A549 (cell line): ENCODE data around the gene KPNA6. TPM values are rescaled to one million over a fixed set of nuclear protein-coding genes. Genes with fewer than 3 reads are reported as not detected.

Experiments
- ATAC-seq, 2 experiments: fragments of 200-7000 bp in 1 of 2; fragments of >200 bp in 1 of 2; cut with Nextera tagmentation in 1 of 2; cut with Tn5 transposase in 1 of 2; 3 replicates each; pipeline versions ENCODE4 v1.8.0 to v1.9.1; 2018 to 2020; ENCODE audit warnings: mild to moderate bottlenecking in 1 of 2, moderate library complexity in 1 of 2
- CTCF ChIA-PET: fragments of 300-600 bp; sonication (Branson Sonifier 250); formaldehyde crosslinking; extraction: SDS; loops from one replicate; lab custom pipeline; 2021; ENCODE audit warnings: antibody characterized with exemption, inconsistent platforms; lab: Yijun Ruan, JAX
- POLR2A ChIA-PET: fragments of 350-600 bp; formaldehyde crosslinking; extraction: SDS; loops from one replicate; lab custom pipeline; 2021; ENCODE audit warnings: antibody characterized with exemption, inconsistent platforms; lab: Yijun Ruan, JAX
- DNase-seq, 2 experiments: peaks; one replicate each; pipeline versions ENCODE4 v3.0.0 to v3.0.0-alpha.2; 2011 to 2016; ENCODE audit warnings: low read depth in 1 of 2, low spot score in 1 of 2
- FAIRE-seq: peaks from 2 replicates; lab custom pipeline; 2011; peaks lifted over from hg19 to GRCh38; lab: Jason Lieb, UNC
- H3K27ac ChIP-seq, 2 experiments: fragments of >200 bp; sonication (Bioruptor Twin); formaldehyde crosslinking; 3 replicates each; pipeline ENCODE4 v1.5.1; 2016 to 2017
- H3K4me1 ChIP-seq: fragments of >200 bp; sonication (Bioruptor Twin); formaldehyde crosslinking; 3 replicates; pipeline ENCODE4 v1.6.1; 2016
- H3K4me2 ChIP-seq: fragments of >200 bp; sonication (Bioruptor Twin); formaldehyde crosslinking; 3 replicates; pipeline ENCODE4 v1.6.1; 2016
- H3K4me3 ChIP-seq: fragments of >200 bp; sonication (Bioruptor Twin); formaldehyde crosslinking; 3 replicates; pipeline ENCODE4 v1.5.1; 2016
- H3K9me3 ChIP-seq: fragments of >200 bp; sonication (Bioruptor Twin); formaldehyde crosslinking; 3 replicates; pipeline ENCODE4 v1.6.1; 2016
- CBX8 ChIP-seq: fragments of 200-600 bp; sonication (generic); IDR thresholded peaks from 2 replicates; pipeline ENCODE4 v1.6.1; 2016
- CHD4 ChIP-seq: fragments of 200-600 bp; sonication (generic); IDR thresholded peaks from 2 replicates; pipeline ENCODE4 v1.6.1; 2016; ENCODE audit warnings: antibody characterized with exemption, mild to moderate bottlenecking, borderline replicate concordance
- EHMT2 ChIP-seq: fragments of 200-600 bp; sonication (generic); IDR thresholded peaks from 2 replicates; pipeline ENCODE4 v1.6.1; 2016; ENCODE audit warnings: antibody characterized with exemption, low read depth, mild to moderate bottlenecking, moderate library complexity
- ESRRA ChIP-seq: fragments of 150-350 bp; IDR thresholded peaks from 2 replicates; pipeline ENCODE4 v1.6.1; 2014; ENCODE audit warnings: mild to moderate bottlenecking, low read length, borderline replicate concordance
- FOSB ChIP-seq: fragments of 250-450 bp; sonication (Bioruptor Pico); IDR thresholded peaks from 2 replicates; pipeline ENCODE4 v1.5.0; 2020; ENCODE audit warnings: mild to moderate bottlenecking, moderate library complexity
- FOXS1 ChIP-seq: fragments of 250-450 bp; sonication (Bioruptor Pico); IDR thresholded peaks from 2 replicates; pipeline ENCODE4 v1.5.0; 2020; ENCODE audit warnings: mild to moderate bottlenecking, moderate library complexity
- GATA3 ChIP-seq: IDR thresholded peaks from 2 replicates; pipeline ENCODE4 v1.6.1; 2012; ENCODE audit warnings: borderline replicate concordance
- HDAC2 ChIP-seq: fragments of 200-600 bp; sonication (generic); IDR thresholded peaks from 2 replicates; pipeline ENCODE4 v1.6.1; 2016
- HEYL ChIP-seq: fragments of 250-450 bp; sonication (Bioruptor Pico); IDR thresholded peaks from 2 replicates; pipeline ENCODE4 v1.8.0; 2021; ENCODE audit warnings: mild to moderate bottlenecking, moderate library complexity
- HOXB5 ChIP-seq: fragments of 250-450 bp; sonication (Bioruptor Pico); IDR thresholded peaks from 2 replicates; pipeline ENCODE4 v1.5.0; 2020; ENCODE audit warnings: mild to moderate bottlenecking, moderate library complexity
- JUN ChIP-seq, 2 experiments: fragments of >200 bp; sonication (Bioruptor Twin); formaldehyde crosslinking; IDR thresholded peaks; 2 replicates in 1 of 2; 3 replicates in 1 of 2; pipeline ENCODE4 v1.6.1; 2016 to 2017
- JUNB ChIP-seq: fragments of >200 bp; sonication (Bioruptor Twin); formaldehyde crosslinking; IDR thresholded peaks from 2 replicates; pipeline ENCODE4 v1.6.1; 2016
- MAZ ChIP-seq: fragments of 150-350 bp; IDR thresholded peaks from 2 replicates; pipeline ENCODE4 v1.6.1; 2014; ENCODE audit warnings: antibody characterized with exemption, low read depth, low read length, borderline replicate concordance
- MYC ChIP-seq: IDR thresholded peaks from 2 replicates; pipeline ENCODE4 v1.6.1; 2012; ENCODE audit warnings: mild to moderate bottlenecking, inconsistent platforms, low read length, improper control_type of control experiment, borderline replicate concordance
- NFE2L2 ChIP-seq: fragments of 150-350 bp; conservative IDR thresholded peaks from 2 replicates; pipeline ENCODE4 v1.6.1; 2014; ENCODE audit warnings: low read length
- PHF8 ChIP-seq: fragments of 200-600 bp; sonication (generic); IDR thresholded peaks from 2 replicates; pipeline ENCODE4 v1.6.1; 2016; ENCODE audit warnings: low read depth, mild to moderate bottlenecking, antibody characterized with exemption, moderate library complexity, borderline replicate concordance
- POLR2AphosphoS2 ChIP-seq: conservative IDR thresholded peaks from 2 replicates; pipeline ENCODE4 v1.6.1; 2012; ENCODE audit warnings: low read length, improper control_type of control experiment, inconsistent platforms
- RAD21 ChIP-seq, 2 experiments: fragments of >200 bp in 1 of 2; sonication (Bioruptor Twin) in 1 of 2; formaldehyde crosslinking in 1 of 2; IDR thresholded peaks in 1 of 2; conservative IDR thresholded peaks in 1 of 2; 2 replicates in 1 of 2; 3 replicates in 1 of 2; pipeline ENCODE4 v1.6.1; 2012 to 2018; ENCODE audit warnings: inconsistent platforms in 1 of 2
- RARB ChIP-seq: fragments of 250-450 bp; sonication (Bioruptor Pico); IDR thresholded peaks from 2 replicates; pipeline ENCODE4 v1.8.0; 2021; ENCODE audit warnings: mild to moderate bottlenecking, moderate library complexity
- RCOR1 ChIP-seq: fragments of 150-350 bp; IDR thresholded peaks from 2 replicates; pipeline ENCODE4 v1.6.1; 2014; ENCODE audit warnings: antibody characterized with exemption, low read length, low read depth
- RFX5 ChIP-seq: fragments of 450-650 bp; IDR thresholded peaks from 2 replicates; pipeline ENCODE4 v1.7.1; 2014; ENCODE audit warnings: antibody characterized with exemption, mild to moderate bottlenecking, moderate library complexity
- SMC3 ChIP-seq: fragments of >200 bp; sonication (Bioruptor Twin); formaldehyde crosslinking; IDR thresholded peaks from 3 replicates; pipeline ENCODE4 v1.6.1; 2018; ENCODE audit warnings: inconsistent platforms
- SREBF2 ChIP-seq: fragments of 450-650 bp; IDR thresholded peaks from 2 replicates; pipeline ENCODE4 v1.6.1; 2014; ENCODE audit warnings: mild to moderate bottlenecking, moderate library complexity
- ZSCAN20 ChIP-seq: fragments of 250-450 bp; sonication (Bioruptor Pico); IDR thresholded peaks from 2 replicates; pipeline ENCODE4 v1.8.0; 2022; ENCODE audit warnings: mild to moderate bottlenecking, moderate library complexity
- WGBS: methylation state at CpG from one replicate; pipeline ENCODE4 v1.1.6; 2017; ENCODE audit errors: missing lambda C conversion rate; 5-methylcytosine and 5-hydroxymethylcytosine counted together
- polyA plus RNA-seq, 4 experiments: library from polyadenylated mRNA; depleted of rRNA in 3 of 4; stranded (reverse); fragments of >200 nt; fragmentation: RNase III in 1 of 4; extraction: RNeasy Plus Mini Kit Qiagen cat#74134 plus additional on column Dnase treatment in 1 of 4; gene quantifications; 2 replicates in 3 of 4; 3 replicates in 1 of 4; pipeline ENCODE4 v1.2.3, GENCODE V29; 2011 to 2017
- TF ChIP-seq, protein P1 (sequence below): fragments of >200 bp; sonication (Bioruptor Twin); formaldehyde crosslinking; IDR thresholded peaks from 2 replicates; pipeline ENCODE4 v1.6.1; 2016
- TF ChIP-seq, protein P2 (sequence below): fragments of 200-600 bp; sonication (generic); IDR thresholded peaks from 2 replicates; pipeline ENCODE4 v1.6.1; 2016; ENCODE audit warnings: antibody characterized with exemption, mild to moderate bottlenecking, moderate library complexity
- TF ChIP-seq, protein P3 (sequence below): IDR thresholded peaks from 2 replicates; pipeline ENCODE4 v1.6.1; 2012

The KPNA6 gene
- polyA plus RNA-seq, 2 of the 4 experiments (the other 2 are of a cell fraction), result 15.9 to 24.3 TPM

DNA sequence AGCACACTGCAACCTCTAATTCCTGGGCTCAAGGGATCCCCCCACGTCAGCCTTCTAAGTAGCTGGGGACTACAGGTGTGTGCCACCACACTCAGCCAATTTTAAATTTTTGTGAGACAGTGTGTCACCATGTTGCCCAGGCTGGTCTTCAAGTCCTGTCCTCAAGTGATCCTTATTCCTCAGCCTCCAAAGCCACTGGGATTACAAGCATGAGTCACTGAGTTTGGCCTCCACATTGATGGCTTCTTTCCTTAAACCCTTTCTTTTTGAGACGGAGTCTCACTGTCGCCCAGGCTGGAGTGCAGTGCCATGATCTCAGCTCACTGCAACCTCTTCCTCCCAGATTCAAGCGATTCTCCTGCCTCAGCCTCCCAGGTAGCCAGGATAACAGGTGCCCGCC is 7.6 kb downstream of the KPNA6 start:
- Histone ChIP-seq H3K9me3 (no peaks in the 10 kb centered on the region), H3K27ac (no peak overlapping the region), H3K4me1 (no peaks in the 10 kb centered on the region), H3K4me3 (no peak overlapping the region), H3K4me2 (no peak overlapping the region)
- no peak for DNase-seq
- ChIA-PET CTCF (interaction anchor here (1.4 kb wide), 1 partner anchor 8 kb away, joined by 3 read pairs; the partner anchor contains the start of gene KPNA6), POLR2A (no interaction called here)
- no peak for ATAC-seq
- TF ChIP-seq NFE2L2 (no peak), EHMT2 (no peak), POLR2AphosphoS2 (no peak), SREBF2 (no peak), ZSCAN20 (no peak), CHD4 (no peak), HEYL (CRISPR knock-in tag) (no peak), PHF8 (no peak), SMC3 (no peak), MYC (no peak)
- TF ChIP-seq, protein P1, sequence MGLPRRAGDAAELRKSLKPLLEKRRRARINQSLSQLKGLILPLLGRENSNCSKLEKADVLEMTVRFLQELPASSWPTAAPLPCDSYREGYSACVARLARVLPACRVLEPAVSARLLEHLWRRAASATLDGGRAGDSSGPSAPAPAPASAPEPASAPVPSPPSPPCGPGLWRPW, result no peak
- TF ChIP-seq, protein P2, sequence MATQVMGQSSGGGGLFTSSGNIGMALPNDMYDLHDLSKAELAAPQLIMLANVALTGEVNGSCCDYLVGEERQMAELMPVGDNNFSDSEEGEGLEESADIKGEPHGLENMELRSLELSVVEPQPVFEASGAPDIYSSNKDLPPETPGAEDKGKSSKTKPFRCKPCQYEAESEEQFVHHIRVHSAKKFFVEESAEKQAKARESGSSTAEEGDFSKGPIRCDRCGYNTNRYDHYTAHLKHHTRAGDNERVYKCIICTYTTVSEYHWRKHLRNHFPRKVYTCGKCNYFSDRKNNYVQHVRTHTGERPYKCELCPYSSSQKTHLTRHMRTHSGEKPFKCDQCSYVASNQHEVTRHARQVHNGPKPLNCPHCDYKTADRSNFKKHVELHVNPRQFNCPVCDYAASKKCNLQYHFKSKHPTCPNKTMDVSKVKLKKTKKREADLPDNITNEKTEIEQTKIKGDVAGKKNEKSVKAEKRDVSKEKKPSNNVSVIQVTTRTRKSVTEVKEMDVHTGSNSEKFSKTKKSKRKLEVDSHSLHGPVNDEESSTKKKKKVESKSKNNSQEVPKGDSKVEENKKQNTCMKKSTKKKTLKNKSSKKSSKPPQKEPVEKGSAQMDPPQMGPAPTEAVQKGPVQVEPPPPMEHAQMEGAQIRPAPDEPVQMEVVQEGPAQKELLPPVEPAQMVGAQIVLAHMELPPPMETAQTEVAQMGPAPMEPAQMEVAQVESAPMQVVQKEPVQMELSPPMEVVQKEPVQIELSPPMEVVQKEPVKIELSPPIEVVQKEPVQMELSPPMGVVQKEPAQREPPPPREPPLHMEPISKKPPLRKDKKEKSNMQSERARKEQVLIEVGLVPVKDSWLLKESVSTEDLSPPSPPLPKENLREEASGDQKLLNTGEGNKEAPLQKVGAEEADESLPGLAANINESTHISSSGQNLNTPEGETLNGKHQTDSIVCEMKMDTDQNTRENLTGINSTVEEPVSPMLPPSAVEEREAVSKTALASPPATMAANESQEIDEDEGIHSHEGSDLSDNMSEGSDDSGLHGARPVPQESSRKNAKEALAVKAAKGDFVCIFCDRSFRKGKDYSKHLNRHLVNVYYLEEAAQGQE, result no peak
- WGBS, result 98% methylated on average over 5 of the region's 5 CpGs
- no peak for FAIRE-seq

DNA sequence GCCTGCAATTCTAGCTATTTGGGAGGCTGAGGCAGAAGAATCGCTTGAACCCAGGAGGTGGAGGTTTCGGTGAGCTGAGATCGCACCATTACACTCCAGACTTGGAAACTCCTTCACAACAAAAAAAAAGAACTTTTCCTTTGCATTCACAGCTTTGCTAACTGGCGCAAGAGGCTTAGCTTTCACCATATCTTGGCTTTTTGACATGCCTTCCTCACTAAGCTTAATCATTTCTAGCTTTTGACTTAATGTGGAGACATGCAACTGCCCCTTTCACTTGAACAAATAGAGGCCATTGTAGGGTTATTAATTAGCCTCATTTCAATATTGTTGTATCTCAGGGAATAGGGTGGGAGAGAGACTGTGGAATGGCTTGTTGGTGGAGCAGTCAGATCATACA is 8.7 kb downstream of the KPNA6 start:
- no peak for TF ChIP-seq RARB (CRISPR knock-in tag)
- TF ChIP-seq, all 56 proteins: peak for 0
- ATAC-seq (no peak), DNase-seq (no peak), FAIRE-seq (no peak)
- H3K4me1 ChIP-seq, result no peaks in the 10 kb centered on the region
- no peak overlapping the region for H3K27ac ChIP-seq
- WGBS, result 93% methylated on average over 4 of the region's 4 CpGs
- no peak overlapping the region for H3K4me3 ChIP-seq
- H3K4me2 ChIP-seq, result no peak overlapping the region
- POLR2A ChIA-PET, result no interaction called here
- H3K9me3 ChIP-seq, result no peaks in the 10 kb centered on the region
- CTCF ChIA-PET, result interaction anchor here (1.4 kb wide), 1 partner anchor 9 kb away, joined by 3 read pairs; the partner anchor contains the start of gene KPNA6

DNA sequence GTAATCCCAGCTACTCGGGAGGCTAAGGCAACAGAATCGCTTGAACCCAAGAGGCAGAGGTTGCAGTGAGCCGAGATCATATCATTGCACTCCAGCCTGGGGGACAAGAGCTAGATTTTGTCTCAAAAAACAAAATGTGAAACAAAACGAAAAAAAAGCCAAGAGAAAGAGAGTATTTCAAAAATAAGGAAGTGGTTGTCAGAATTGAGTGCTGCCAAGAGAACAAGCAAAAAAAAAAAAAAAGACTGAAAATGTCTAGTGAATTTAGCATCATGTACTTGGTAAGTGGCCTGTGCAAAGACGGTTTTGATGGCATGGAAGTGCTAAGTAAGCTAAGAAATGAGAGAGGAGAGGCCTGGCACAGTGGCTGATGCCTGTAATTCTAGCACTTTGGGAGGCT is 14.3 kb downstream of the KPNA6 start:
- ChIA-PET CTCF (interaction anchor here (0.6 to 2.8 kb wide), 4 partner anchors 11 to 359 kb away, joined by 3 to 8 read pairs (median 4); no protein-coding TSS in a partner anchor), POLR2A (no interaction called here)
- Histone ChIP-seq H3K4me1 (peaks cover 10% of the 10 kb centered on the region; the same call in 2 of the 3 replicates), H3K9me3 (no peaks in the 10 kb centered on the region), H3K4me2 (no peak overlapping the region), H3K27ac (no peak overlapping the region), H3K4me3 (no peak overlapping the region)
- TF ChIP-seq NFE2L2 (no peak), ESRRA (no peak), FOSB (CRISPR knock-in tag) (no peak), RARB (CRISPR knock-in tag) (no peak), MAZ (no peak), FOXS1 (CRISPR knock-in tag) (no peak), CBX8 (no peak), JUN (IDR thresholded peaks at IDR 0.05) (no peak), JUNB (no peak), HOXB5 (no peak), EHMT2 (no peak), RFX5 (no peak), HDAC2 (no peak), RCOR1 (no peak), GATA3 (no peak), RAD21 (conservative IDR thresholded peaks at IDR 0.05 in 1 of 2, IDR thresholded peaks at IDR 0.05 in 1 of 2) (no peak)
- TF ChIP-seq, protein P2, result no peak
- TF ChIP-seq, protein P3, sequence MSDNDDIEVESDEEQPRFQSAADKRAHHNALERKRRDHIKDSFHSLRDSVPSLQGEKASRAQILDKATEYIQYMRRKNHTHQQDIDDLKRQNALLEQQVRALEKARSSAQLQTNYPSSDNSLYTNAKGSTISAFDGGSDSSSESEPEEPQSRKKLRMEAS, result no peak
- ATAC-seq (no peak), FAIRE-seq (no peak), DNase-seq (no peak)
- 75% methylated on average over 4 of the region's 5 CpGs for WGBS
